ENCODE results near the gene FUNDC1.
A peak's percentile ranks its signal among the peaks of the same experiment; 100 is the strongest.
"Not testable (repeated sequence)": the region's sequence is repeated elsewhere in the genome, so short reads cannot be mapped to it uniquely, and the experiment has no call there.

FUNDC1 gene

GRCh38 chrX:44542567-44543325 lies at the start of gene FUNDC1:
TSS of gene FUNDC1 (minus strand) at chrX:44542859. CDS start at chrX:44542832, 27 bp downstream.
- DNase-seq = peak; percentile 97

- no peak for DNase-seq
Observed at GRCh38 chrX:44585866-44586265, 43.2 kb upstream of the FUNDC1 start.

- no peak for DNase-seq
Observed at GRCh38 chrX:44580466-44580865, 37.8 kb upstream of the FUNDC1 start.

- DNase-seq = no peak
Observed at GRCh38 chrX:44572340-44572938, 29.8 kb upstream of the FUNDC1 start.

GRCh38 chrX:44570522-44570921 lies 27.9 kb upstream of the FUNDC1 start:
- DNase-seq = no peak

GRCh38 chrX:44569122-44569521 lies 26.5 kb upstream of the FUNDC1 start:
- DNase-seq = no peak

GRCh38 chrX:44568196-44568595 lies 25.5 kb upstream of the FUNDC1 start:
- no peak for DNase-seq

GRCh38 chrX:44561896-44562295 lies 19.2 kb upstream of the FUNDC1 start:
- not testable (repeated sequence) for DNase-seq

GRCh38 chrX:44550563-44550962 lies 7.9 kb upstream of the FUNDC1 start:
- no peak for DNase-seq

- DNase-seq = not testable (repeated sequence)
Observed at GRCh38 chrX:44545454-44545853, 2.8 kb upstream of the FUNDC1 start.

GRCh38 chrX:44544036-44544435 lies 1.4 kb upstream of the FUNDC1 start:
- no peak for DNase-seq

GRCh38 chrX:44536198-44536597 lies 6.5 kb downstream of the FUNDC1 start:
- no peak for DNase-seq

- no peak for DNase-seq
Observed at GRCh38 chrX:44529310-44529709, 13.3 kb downstream of the FUNDC1 start.

GRCh38 chrX:44514272-44514671 lies 28.4 kb downstream of the FUNDC1 start:
- DNase-seq = no peak

- DNase-seq = no peak
Observed at GRCh38 chrX:44507292-44507691, 35.4 kb downstream of the FUNDC1 start.

- DNase-seq = no peak
Observed at GRCh38 chrX:44506678-44507077, 36.0 kb downstream of the FUNDC1 start.

- DNase-seq = no peak
Observed at GRCh38 chrX:44503560-44503959, 39.1 kb downstream of the FUNDC1 start.

- no peak for DNase-seq
Observed at GRCh38 chrX:44495091-44495490, 47.6 kb downstream of the FUNDC1 start.

GRCh38 chrX:44494357-44494756 lies 48.3 kb downstream of the FUNDC1 start:
- no peak for DNase-seq

GRCh38 chrX:44489515-44489914 lies 53.1 kb downstream of the FUNDC1 start:
- no peak for DNase-seq

- DNase-seq = no peak
Observed at GRCh38 chrX:44484607-44485146, 58.0 kb downstream of the FUNDC1 start.

GRCh38 chrX:44483965-44484606 lies 58.6 kb downstream of the FUNDC1 start:
- no peak for DNase-seq

GRCh38 chrX:44482575-44482974 lies 60.1 kb downstream of the FUNDC1 start:
- no peak for DNase-seq

- no peak for DNase-seq
Observed at GRCh38 chrX:44480591-44480990, 62.1 kb downstream of the FUNDC1 start.

All from CD4-positive, alpha-beta T cell treated with Interleukin-6 for 4 hours (primary cell).